GM18870 (cell line): ENCODE data around the gene HELZ2.
"Not testable (repeated sequence)": the region's sequence is repeated elsewhere in the genome, so short reads cannot be mapped to it uniquely, and the experiment has no call there.

Experiments used
- ATAC-seq: cut with Tn5 transposase; IDR thresholded peaks from one replicate; pipeline ENCODE4 v1.9.1; 2021; ENCODE audit warnings: moderate library complexity; ENCODE audit not compliant: unreplicated experiment

HELZ2 gene

GRCh38 chr20:63574156-63574828 lies at the start of gene HELZ2:
Gene HELZ2 (minus strand): TSS chr20:63574239. CDS start chr20:63572385, 1,854 bp downstream.
- ATAC-seq, result no peak

GRCh38 chr20:63622732-63623131 lies 48.7 kb upstream of the HELZ2 start:
- no peak for ATAC-seq

- no peak for ATAC-seq
Measured at GRCh38 chr20:63622096-63622495, 48.1 kb upstream of the HELZ2 start.

DNA sequence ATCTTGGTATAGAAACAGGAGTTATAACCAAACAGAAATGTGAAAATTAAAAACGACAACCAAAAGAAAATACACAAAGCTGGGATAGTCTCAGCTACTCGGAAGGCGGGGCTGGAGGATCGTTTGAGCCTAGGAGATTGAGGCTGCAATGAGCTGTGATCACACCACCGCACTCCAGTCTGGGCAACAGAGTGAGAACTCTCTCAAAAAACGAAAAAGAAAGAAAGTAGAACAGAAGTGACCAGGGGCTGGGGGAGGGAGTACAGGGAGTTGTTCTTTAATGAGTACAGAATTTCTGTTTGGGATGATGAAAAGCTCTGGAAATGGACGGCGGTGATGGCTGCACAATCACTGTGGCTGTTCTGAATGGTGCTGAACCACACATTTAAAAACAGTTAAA lies 47.0 kb upstream of the HELZ2 start:
- no peak for ATAC-seq

GRCh38 chr20:63619505-63619904 lies 45.5 kb upstream of the HELZ2 start:
- no peak for ATAC-seq

GRCh38 chr20:63619086-63619485 lies 45.0 kb upstream of the HELZ2 start:
- ATAC-seq, result no peak

DNA sequence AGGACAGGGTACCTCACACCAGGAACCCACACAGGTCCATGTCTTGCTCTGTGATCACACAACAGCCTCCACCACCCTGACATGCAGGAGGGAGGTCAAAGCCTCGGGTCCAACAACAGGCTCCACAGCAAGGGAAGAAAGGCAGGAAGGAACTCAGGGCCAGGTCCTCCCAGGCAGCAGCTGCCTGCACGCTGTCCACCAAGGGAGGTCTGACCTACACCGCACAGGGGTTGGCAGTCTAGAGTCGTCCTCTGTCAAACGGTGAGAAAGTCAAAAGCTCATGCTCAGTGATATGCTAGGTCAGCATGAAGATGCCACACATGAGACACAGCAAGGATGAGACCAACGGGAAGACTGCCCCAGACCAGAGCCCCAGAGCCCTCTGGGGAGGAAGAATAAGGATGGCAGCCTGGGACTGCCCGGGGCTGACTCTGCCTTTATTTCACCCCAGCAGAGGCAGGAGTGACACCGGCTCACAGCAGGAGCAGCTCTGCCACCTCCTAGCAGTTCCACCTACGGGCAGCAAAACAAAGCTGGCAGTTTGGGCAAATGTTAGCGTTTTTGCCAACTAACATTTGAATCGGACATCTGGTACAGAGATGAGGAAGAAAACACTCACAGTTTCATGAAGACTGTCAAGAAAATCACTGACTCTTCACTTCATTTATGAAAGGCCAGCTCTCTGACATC lies 44.4 kb upstream of the HELZ2 start:
- no peak for ATAC-seq

DNA sequence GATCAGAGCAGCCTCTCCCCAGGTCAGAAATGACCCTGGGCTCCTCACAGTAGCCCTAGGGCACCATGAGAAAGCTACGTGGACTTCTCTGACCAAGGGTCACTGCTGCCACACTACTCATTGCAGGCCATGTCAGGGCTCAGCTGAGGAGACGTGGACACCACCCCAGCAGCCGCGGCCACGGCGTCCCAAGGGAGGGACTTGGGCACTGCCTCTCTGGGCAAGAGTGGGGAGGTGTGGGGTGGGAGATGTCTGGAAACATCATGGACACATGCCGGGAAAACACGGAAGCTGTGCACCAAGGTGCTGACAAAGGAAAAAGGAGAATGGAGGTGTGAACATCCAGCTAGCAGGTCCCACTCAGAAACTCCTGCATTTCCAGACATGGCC lies 43.8 kb upstream of the HELZ2 start:
- no peak for ATAC-seq

DNA sequence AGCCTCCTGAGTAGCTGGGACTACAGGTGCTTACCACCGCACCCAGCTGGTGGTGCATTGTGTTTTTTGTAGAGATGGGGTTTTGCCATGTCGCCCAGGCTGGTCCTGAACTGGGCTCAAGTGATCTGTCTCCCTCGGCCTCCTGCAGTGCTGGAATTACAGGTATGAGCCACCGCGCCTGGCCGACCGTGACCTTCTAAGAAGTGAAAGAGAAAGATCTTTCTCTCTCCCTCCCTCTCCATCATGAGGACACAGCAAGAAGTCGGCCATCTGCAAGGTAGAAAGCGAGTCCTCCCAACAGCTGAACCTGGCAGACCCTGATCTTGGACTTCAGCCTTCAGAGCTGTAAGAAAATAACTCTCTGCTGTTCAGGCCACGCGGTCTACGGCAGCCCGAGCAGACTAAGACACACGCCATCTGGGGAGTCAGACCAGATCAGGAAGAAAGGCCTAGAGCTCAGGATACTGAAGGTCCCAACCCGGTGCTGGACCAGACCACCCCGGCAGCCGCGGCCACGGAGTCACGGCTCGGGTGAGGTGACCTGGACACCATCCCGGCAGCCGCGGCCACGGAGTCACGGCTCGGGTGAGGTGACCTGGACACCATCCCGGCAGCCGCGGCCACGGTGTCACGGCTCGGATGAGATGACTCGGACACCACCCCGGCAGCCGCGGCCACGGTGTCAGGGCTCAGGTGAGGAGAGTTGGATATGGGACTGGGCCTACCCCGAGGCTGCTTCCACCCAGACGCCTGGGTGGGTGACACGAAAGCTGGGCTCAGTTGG lies 43.2 kb upstream of the HELZ2 start:
- ATAC-seq, result no peak

- ATAC-seq, result not testable (repeated sequence)
Measured at GRCh38 chr20:63613863-63614594, 40.0 kb upstream of the HELZ2 start.

GRCh38 chr20:63612276-63612931 lies 38.4 kb upstream of the HELZ2 start:
- no peak for ATAC-seq

- no peak for ATAC-seq
Measured at GRCh38 chr20:63611646-63612045, 37.6 kb upstream of the HELZ2 start.

DNA sequence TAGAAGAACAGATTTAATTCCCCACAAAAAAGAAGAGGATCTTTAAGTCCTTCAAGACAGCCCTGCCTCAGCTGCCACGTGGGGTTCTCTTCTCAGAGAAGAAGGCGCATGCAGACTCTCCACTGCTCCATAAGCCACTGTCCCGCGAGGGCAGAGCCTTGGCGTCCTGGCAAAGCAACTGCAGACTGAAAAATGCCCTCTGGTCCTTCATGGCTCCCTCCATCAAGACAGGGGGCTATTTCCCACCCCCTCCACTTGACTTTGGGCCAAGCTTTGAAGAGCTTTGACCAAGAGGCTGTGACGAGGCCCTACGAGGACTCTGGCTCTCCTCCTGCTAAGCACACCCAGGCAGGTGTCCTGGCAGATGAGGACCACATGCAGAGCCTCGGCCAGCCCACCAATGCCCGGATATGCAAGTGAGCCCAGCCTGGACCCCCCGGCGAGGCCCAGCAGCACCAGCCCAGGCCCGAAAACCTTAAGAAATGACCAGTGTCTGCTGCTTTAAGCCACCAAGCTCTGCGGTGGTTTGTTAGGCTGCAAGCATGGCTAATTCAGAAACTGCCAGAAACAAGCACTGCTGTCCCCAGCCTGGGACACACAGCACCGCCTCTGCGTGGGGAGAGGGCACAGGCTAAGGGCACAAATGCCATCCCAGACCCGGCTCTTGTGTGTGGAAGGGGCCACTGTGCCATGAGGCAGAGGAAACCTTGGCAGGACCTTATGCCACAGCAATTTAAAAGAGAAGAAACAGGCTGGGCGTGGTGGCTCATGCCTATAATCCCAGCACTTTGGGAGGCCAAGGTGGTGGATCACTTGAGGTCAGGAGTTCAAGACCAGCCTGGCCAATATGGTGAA lies 36.8 kb upstream of the HELZ2 start:
- ATAC-seq, result no peak

GRCh38 chr20:63606686-63607085 lies 32.6 kb upstream of the HELZ2 start:
- ATAC-seq, result no peak

GRCh38 chr20:63602321-63602720 lies 28.3 kb upstream of the HELZ2 start:
- no peak for ATAC-seq

GRCh38 chr20:63601679-63602078 lies 27.6 kb upstream of the HELZ2 start:
- ATAC-seq, result not testable (repeated sequence)

- ATAC-seq, result no peak
Measured at GRCh38 chr20:63599396-63600050, 25.5 kb upstream of the HELZ2 start.

- no peak for ATAC-seq
Measured at GRCh38 chr20:63598479-63599395, 24.7 kb upstream of the HELZ2 start.
